H1 (cell line): Measurements from ENCODE around the gene TRMT44. TPM values are rescaled to one million over a fixed set of nuclear protein-coding genes. Genes with fewer than 3 reads are reported as not detected.

ENCODE experiments used
- CTCF ChIA-PET: fragments of 300-600 bp; sonication (Branson Sonifier 250); formaldehyde crosslinking; loops from one replicate; lab custom pipeline; 2021; ENCODE audit not compliant: partially characterized antibody; lab: Charles Lee
- POLR2A ChIA-PET: fragments of 300-600 bp; sonication (Branson Sonifier 250); formaldehyde crosslinking; loops from one replicate; lab custom pipeline; 2021; ENCODE audit warnings: inconsistent platforms; ENCODE audit not compliant: partially characterized antibody; lab: Charles Lee
- DNase-seq, 2 experiments: peaks; one replicate each; pipeline versions ENCODE4 v3.0.0 to v3.0.0-alpha.2; 2010 to 2022; ENCODE audit warnings: low spot score in 2 of 2, low read depth in 1 of 2, mixed read lengths in 1 of 2
- FAIRE-seq: peaks from 2 replicates; lab custom pipeline; 2011; peaks lifted over from hg19 to GRCh38; lab: Jason Lieb, UNC
- H2AFZ ChIP-seq: 2 replicates; pipeline ENCODE4 v1.8.1; 2012; ENCODE audit warnings: low read length, inconsistent platforms
- H2AK5ac ChIP-seq: 2 replicates; pipeline ENCODE4 v1.6.1; 2013; ENCODE audit warnings: low read depth, low read length
- H2BK120ac ChIP-seq: replicated peaks from 2 replicates; pipeline ENCODE3; 2013; ENCODE audit warnings: low read depth, low read length, inconsistent platforms
- H2BK12ac ChIP-seq: 2 replicates; pipeline ENCODE4 v1.6.1; 2013; ENCODE audit warnings: low read depth, low read length
- H2BK15ac ChIP-seq: 2 replicates; pipeline ENCODE4 v1.6.1; 2013; ENCODE audit warnings: low read length
- H2BK20ac ChIP-seq: 2 replicates; pipeline ENCODE4 v1.6.1; 2013; ENCODE audit warnings: low read length
- H2BK5ac ChIP-seq: 2 replicates; pipeline ENCODE4 v1.6.1; 2013; ENCODE audit warnings: low read depth, low read length
- H3K14ac ChIP-seq: 2 replicates; pipeline ENCODE4 v1.6.1; 2013; ENCODE audit warnings: inconsistent platforms; ENCODE audit not compliant: insufficient read length
- H3K18ac ChIP-seq: 2 replicates; pipeline ENCODE4 v1.6.1; 2013; ENCODE audit warnings: low read length; ENCODE audit errors: extremely low read depth
- H3K23ac ChIP-seq: 2 replicates; pipeline ENCODE4 v1.6.1; 2013; ENCODE audit warnings: inconsistent platforms; ENCODE audit not compliant: insufficient read length
- H3K23me2 ChIP-seq: 2 replicates; pipeline ENCODE4 v1.6.1; 2013; ENCODE audit warnings: low read depth, low read length
- H3K27ac ChIP-seq: 2 replicates; pipeline ENCODE4 v1.6.1; 2011; ENCODE audit warnings: low read depth, low read length, inconsistent platforms
- H3K27me3 ChIP-seq, 4 experiments: replicated peaks in 1 of 4; 1 replicate in 1 of 4; 2 replicates in 3 of 4; pipeline versions ENCODE4 v1.6.1 to v1.8.1; 2011 to 2013; ENCODE audit warnings: low read length in 3 of 4, mild to moderate bottlenecking in 3 of 4, inconsistent platforms in 2 of 4, mixed read lengths in 2 of 4, moderate library complexity in 1 of 4; ENCODE audit not compliant: control insufficient read depth in 3 of 4, insufficient read depth in 3 of 4; ENCODE audit errors: extremely low read depth in 1 of 4
- H3K36me3 ChIP-seq, 4 experiments: 2 replicates each; pipeline versions ENCODE4 v1.6.1 to v1.8.1; 2011 to 2013; ENCODE audit warnings: mild to moderate bottlenecking in 4 of 4, low read length in 3 of 4, moderate library complexity in 2 of 4, control low read depth in 1 of 4, inconsistent platforms in 1 of 4; ENCODE audit not compliant: insufficient read depth in 4 of 4, control insufficient read depth in 2 of 4
- H3K4ac ChIP-seq: replicated peaks from 2 replicates; pipeline ENCODE3; 2013; ENCODE audit warnings: low read length, low read depth, mixed read lengths, inconsistent platforms; ENCODE audit not compliant: insufficient read length
- H3K4me1 ChIP-seq, 4 experiments: replicated peaks in 1 of 4; 1 replicate in 1 of 4; 2 replicates in 3 of 4; pipeline versions ENCODE4 v1.6.1 to v1.8.1; 2011 to 2013; ENCODE audit warnings: low read length in 3 of 4, inconsistent platforms in 2 of 4, mixed read lengths in 1 of 4; ENCODE audit not compliant: insufficient read depth in 4 of 4, control insufficient read depth in 3 of 4
- H3K4me2 ChIP-seq, 2 experiments: 2 replicates each; pipeline versions ENCODE4 v1.6.1 to v1.8.1; 2011 to 2013; ENCODE audit warnings: low read depth in 2 of 2, low read length in 2 of 2, control low read depth in 1 of 2, inconsistent platforms in 1 of 2, mild to moderate bottlenecking in 1 of 2; ENCODE audit not compliant: insufficient read depth in 1 of 2
- H3K4me3 ChIP-seq, 4 experiments: fragments of 200-600, 300-600 bp in 1 of 4; sonication (generic), shearing (Covaris generic), sonication (Bioruptor Twin) in 1 of 4; 2 replicates each; pipeline versions ENCODE4 v1.5.1 to v1.8.1; 2011 to 2016; ENCODE audit warnings: low read length in 4 of 4, low read depth in 3 of 4, control low read depth in 2 of 4, inconsistent platforms in 2 of 4, mild to moderate bottlenecking in 2 of 4, mixed read lengths in 1 of 4, moderate library complexity in 1 of 4; ENCODE audit not compliant: insufficient read depth in 2 of 4; ENCODE audit errors: extremely low read depth in 1 of 4
- H3K56ac ChIP-seq: replicated peaks from 2 replicates; pipeline ENCODE3; 2013; ENCODE audit warnings: low read depth, mild to moderate bottlenecking, mixed read lengths, low read length, inconsistent platforms; ENCODE audit not compliant: insufficient read length
- H3K79me1 ChIP-seq: 2 replicates; pipeline ENCODE4 v1.6.1; 2013; ENCODE audit warnings: low read depth, low read length, control low read depth
- H3K79me2 ChIP-seq, 2 experiments: 2 replicates each; pipeline versions ENCODE4 v1.6.1 to v1.8.1; 2012 to 2013; ENCODE audit warnings: low read length in 2 of 2, mild to moderate bottlenecking in 2 of 2, inconsistent platforms in 1 of 2; ENCODE audit not compliant: insufficient read depth in 2 of 2, control insufficient read depth in 1 of 2
- H3K9ac ChIP-seq, 4 experiments: replicated peaks in 1 of 4; 1 replicate in 1 of 4; 2 replicates in 3 of 4; pipeline versions ENCODE4 v1.6.1 to v1.8.1; 2011 to 2013; ENCODE audit warnings: low read depth in 3 of 4, low read length in 3 of 4, control low read depth in 2 of 4, mild to moderate bottlenecking in 2 of 4, moderate library complexity in 2 of 4, inconsistent platforms in 1 of 4; ENCODE audit errors: extremely low read depth in 1 of 4
- H3K9me3 ChIP-seq, 2 experiments: 2 replicates each; pipeline versions ENCODE4 v1.6.1 to v1.8.1; 2012 to 2013; ENCODE audit warnings: mild to moderate bottlenecking in 2 of 2, moderate library complexity in 2 of 2, control low read depth in 1 of 2, inconsistent platforms in 1 of 2, low read depth in 1 of 2, low read length in 1 of 2, mixed read lengths in 1 of 2; ENCODE audit not compliant: insufficient read depth in 2 of 2
- H4K20me1 ChIP-seq, 2 experiments: replicated peaks in 1 of 2; 2 replicates each; pipeline versions ENCODE3 to v1.8.1; 2011 to 2013; ENCODE audit warnings: inconsistent platforms in 2 of 2, low read length in 2 of 2, mild to moderate bottlenecking in 1 of 2; ENCODE audit not compliant: insufficient read depth in 2 of 2, control insufficient read depth in 1 of 2
- H4K5ac ChIP-seq: 2 replicates; pipeline ENCODE4 v1.6.1; 2013; ENCODE audit warnings: low read length, low read depth, mixed read lengths, inconsistent platforms; ENCODE audit not compliant: insufficient read length
- H4K8ac ChIP-seq: 2 replicates; pipeline ENCODE4 v1.8.0; 2013; ENCODE audit warnings: mild to moderate bottlenecking, moderate library complexity, low read length, inconsistent platforms; ENCODE audit not compliant: insufficient read depth; ENCODE audit errors: extremely low read depth
- H4K91ac ChIP-seq: replicated peaks from 2 replicates; pipeline ENCODE3; 2013; ENCODE audit warnings: low read length, mixed read lengths, inconsistent platforms; ENCODE audit not compliant: insufficient read length
- ATF3 ChIP-seq: IDR thresholded peaks from 2 replicates; pipeline ENCODE4 v1.6.1; 2011; ENCODE audit warnings: low read depth, mild to moderate bottlenecking, low read length; ENCODE audit not compliant: insufficient read depth
- BCL11A ChIP-seq, 2 experiments: IDR thresholded peaks; one replicate each; pipeline ENCODE4 v1.6.1; 2011; ENCODE audit warnings: low read depth in 2 of 2, low read length in 2 of 2, mild to moderate bottlenecking in 2 of 2
- CHD2 ChIP-seq: IDR thresholded peaks from 2 replicates; pipeline ENCODE4 v1.6.1; 2012; ENCODE audit warnings: low read length, improper control_type of control experiment
- CREB1 ChIP-seq: IDR thresholded peaks from 2 replicates; pipeline ENCODE4 v1.6.1; 2012; ENCODE audit warnings: inconsistent platforms
- E2F6 ChIP-seq: IDR thresholded peaks from 2 replicates; pipeline ENCODE4 v1.6.1; 2012; ENCODE audit warnings: inconsistent platforms
- GTF2F1 ChIP-seq: IDR thresholded peaks from 2 replicates; pipeline ENCODE4 v1.6.1; 2012; ENCODE audit warnings: low read depth, low read length, improper control_type of control experiment, borderline replicate concordance
- HDAC2 ChIP-seq, 2 experiments: fragments of 300-600 bp in 1 of 2; sonication (generic) in 1 of 2; IDR thresholded peaks; 2 replicates each; pipeline ENCODE4 v1.6.1; 2011 to 2012; ENCODE audit warnings: low read depth in 2 of 2, low read length in 2 of 2, mild to moderate bottlenecking in 2 of 2, moderate library complexity in 2 of 2, borderline replicate concordance in 1 of 2, inconsistent platforms in 1 of 2
- KDM4A ChIP-seq: IDR thresholded peaks from one replicate; pipeline ENCODE4 v1.7.1; 2012; ENCODE audit warnings: low read depth, mild to moderate bottlenecking, moderate library complexity, low read length, inconsistent platforms; ENCODE audit not compliant: severe bottlenecking
- MAX ChIP-seq: IDR thresholded peaks from 2 replicates; pipeline ENCODE4 v1.6.1; 2012; ENCODE audit warnings: inconsistent platforms
- NANOG ChIP-seq: IDR thresholded peaks from 2 replicates; pipeline ENCODE4 v1.6.1; 2011; ENCODE audit warnings: low read length, low read depth, mild to moderate bottlenecking, inconsistent platforms; ENCODE audit not compliant: insufficient read depth, poor library complexity, severe bottlenecking
- NRF1 ChIP-seq: IDR thresholded peaks from 2 replicates; pipeline ENCODE4 v1.6.1; 2011; ENCODE audit warnings: mild to moderate bottlenecking, low read depth, low read length, improper control_type of control experiment
- RAD21 ChIP-seq, 2 experiments: IDR thresholded peaks in 1 of 2; conservative IDR thresholded peaks in 1 of 2; 2 replicates each; pipeline ENCODE4 v1.6.1; 2011; ENCODE audit warnings: low read depth in 2 of 2, low read length in 2 of 2, improper control_type of control experiment in 1 of 2, inconsistent platforms in 1 of 2, mild to moderate bottlenecking in 1 of 2, moderate library complexity in 1 of 2
- WGBS, 2 experiments: shearing (Covaris generic) in 1 of 2; methylation state at CpG; one replicate each; pipeline versions ENCODE4 v1.1.6 to v1.1.7; 2013 to 2015; ENCODE audit warnings: low lambda C conversion rate in 2 of 2, mixed read lengths in 2 of 2, inconsistent platforms in 1 of 2, low coverage in 1 of 2, missing lambda C conversion rate in 1 of 2; ENCODE audit not compliant: insufficient replicate concordance in 2 of 2, insufficient coverage in 1 of 2, insufficient read length in 1 of 2; ENCODE audit errors: extremely low coverage in 1 of 2, missing lambda C conversion rate in 1 of 2; 5-methylcytosine and 5-hydroxymethylcytosine counted together
- polyA plus RNA-seq, 7 experiments: library from polyadenylated mRNA; depleted of rRNA in 3 of 7; stranded (reverse) in 5 of 7; unstranded in 2 of 7; fragments of >200 nt in 5 of 7; fragments of 200-250 nt in 2 of 7; gene quantifications; 1 replicate in 5 of 7; 2 replicates in 1 of 7; 4 replicates in 1 of 7; pipeline versions ENCODE4 v1.2.1 to v1.2.3, GENCODE V29; 2011 to 2013; ENCODE audit warnings: missing spikeins in 2 of 7, mixed read lengths in 2 of 7
- total RNA-seq: library from RNA; stranded (reverse); fragmentation: NEBNext Ultra II Directional; extraction: Animal tissue kit (Norgen Biotek cat#: 25700); gene quantifications from 2 replicates; pipeline ENCODE4 v1.2.1, GENCODE V29; 2021

Gene TRMT44
- total and polyA plus RNA-seq, 2 of the 8 experiments (the other 6 are each of a cell fraction or from before 2014, with no cell fraction given) = 8.6 to 23.9 TPM

GRCh38 chr4:8433136-8433535 lies 7.4 kb upstream of the TRMT44 start:
- Histone ChIP-seq H3K56ac (no peak overlapping the region), H4K8ac (no peak overlapping the region), H3K23ac (no peak overlapping the region), H3K9ac (no peak overlapping the region), H2AK5ac (no peak overlapping the region), H2BK15ac (no peak overlapping the region), H3K18ac (no peak overlapping the region), H2BK120ac (no peak overlapping the region), H3K79me1 (no peaks in the 10 kb centered on the region), H2AFZ (no peak overlapping the region), H2BK12ac (no peak overlapping the region), H3K4me3 (no peak overlapping the region), H3K9me3 (no peaks in the 10 kb centered on the region), H3K27me3 (peaks cover 0 to 2% (median 0%) of the 10 kb centered on the region in 4 experiments; a peak in 1 of 7 replicates), H3K4me2 (no peak overlapping the region), H3K14ac (no peak overlapping the region), H3K36me3 (no peaks in the 10 kb centered on the region), H4K91ac (no peak overlapping the region), H4K5ac (no peak overlapping the region), H3K4me1 (peaks cover 0 to 11% (median 2%) of the 10 kb centered on the region in 4 experiments; a peak in 3 of 7 replicates), H3K79me2 (no peaks in the 10 kb centered on the region), H3K23me2 (peaks cover under 1% of the 10 kb centered on the region; the same call in 1 of the 2 replicates), H3K4ac (no peak overlapping the region), H2BK20ac (no peak overlapping the region), H4K20me1 (no peaks in the 10 kb centered on the region), H3K27ac (no peak overlapping the region), H2BK5ac (no peak overlapping the region)
- ChIA-PET POLR2A (no interaction called here), CTCF (interaction anchor here (1.2 kb wide), 1 partner anchor 174 kb away, joined by 4 read pairs; no protein-coding TSS in a partner anchor)
- DNase-seq (no peak), FAIRE-seq (no peak)
- 91% methylated on average over 5 of the region's 5 CpGs; no CpG with 5 or more reads in 1 of the 2 experiments for WGBS, 2 experiments
- TF ChIP-seq E2F6 (no peak), KDM4A (no peak), CREB1 (no peak), CHD2 (no peak), ATF3 (no peak), MAX (no peak), RAD21 (IDR thresholded peaks at IDR 0.05 in 1 of 2, conservative IDR thresholded peaks at IDR 0.05 in 1 of 2; ENCODE audit: low read depth in 2 of 2, low read length in 2 of 2) (no peak), NANOG (no peak), NRF1 (no peak), HDAC2 (IDR thresholded peaks at IDR 0.05; ENCODE audit: borderline replicate concordance in 1 of 2, low read depth in 2 of 2, low read length in 2 of 2) (no peak), GTF2F1 (no peak), BCL11A (IDR thresholded peaks at IDR 0.05; ENCODE audit: low read depth in 2 of 2, low read length in 2 of 2) (no peak)
